ENCODE results near the gene TSHR.
A peak's percentile ranks its signal among the peaks of the same experiment; 100 is the strongest.

Gene TSHR

DNA sequence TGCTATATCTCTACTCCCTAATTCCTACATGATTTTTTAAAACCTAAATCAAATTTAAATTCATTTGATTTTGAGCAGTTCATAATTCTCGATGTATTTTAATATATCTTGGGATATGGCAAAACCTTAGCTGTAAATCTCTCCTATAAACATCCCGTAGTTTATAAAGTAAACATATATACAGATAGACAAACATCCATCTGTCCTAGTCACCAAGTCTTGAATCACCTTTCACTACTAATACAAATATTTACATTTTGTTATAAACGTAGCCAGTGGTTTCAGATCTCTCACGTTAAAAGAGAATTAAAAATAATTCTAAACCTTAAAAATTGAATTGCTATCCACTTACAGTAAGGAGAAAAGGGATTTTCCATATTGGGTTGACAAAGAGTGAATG, 107.0 kb downstream of the TSHR start:
- DNase-seq (ENCODE audit: low read depth in 1 of 2, low spot score in 1 of 2), result no peak
- H3K27ac ChIP-seq (replicated peaks), result no peak overlapping the region
- no peaks in the 10 kb centered on the region for H3K27me3 ChIP-seq (ENCODE audit: insufficient read depth, poor library complexity, severe bottlenecking)
- H3K4me3 ChIP-seq (replicated peaks; ENCODE audit: insufficient read depth, low read length), result no peak overlapping the region
- no peak for TF ChIP-seq REST (IDR thresholded peaks at IDR 0.05; ENCODE audit: insufficient replicate concordance, low read depth)
- TF ChIP-seq SPI1 (IDR thresholded peaks at IDR 0.05; ENCODE audit: borderline replicate concordance, low read depth), result no peak
- TF ChIP-seq GABPA (IDR thresholded peaks at IDR 0.05; ENCODE audit: low read depth), result no peak
- no peak for TF ChIP-seq CTCF (IDR thresholded peaks at IDR 0.05; ENCODE audit: insufficient read depth, low read length)
- no peak for TF ChIP-seq POLR2AphosphoS5 (IDR thresholded peaks at IDR 0.05; ENCODE audit: low read depth)

DNA sequence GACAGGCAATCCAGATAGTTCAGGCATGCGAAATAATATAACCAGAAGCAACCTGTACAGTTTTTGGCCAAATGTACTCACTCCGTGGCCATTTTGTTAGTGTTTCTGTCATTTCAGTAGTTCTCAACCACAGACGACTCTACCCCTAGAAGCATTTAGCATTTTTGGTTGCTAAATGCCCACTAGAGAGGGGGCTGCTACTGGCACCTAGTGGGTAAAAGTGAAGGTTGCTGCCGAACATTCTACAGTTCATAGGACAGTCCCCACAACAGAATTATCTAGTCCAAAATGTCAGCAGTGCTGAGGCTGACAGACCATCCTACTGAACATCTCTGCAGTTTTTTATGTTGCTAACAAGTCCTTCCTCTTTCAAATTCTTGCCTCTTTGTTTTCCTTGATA, 107.4 kb downstream of the TSHR start:
- DNase-seq (ENCODE audit: low read depth in 1 of 2, low spot score in 1 of 2), result peak in 1 of 2 experiments; percentile 28
- no peaks in the 10 kb centered on the region for H3K27me3 ChIP-seq (ENCODE audit: insufficient read depth, poor library complexity, severe bottlenecking)
- H3K27ac ChIP-seq (replicated peaks), result no peak overlapping the region
- no peak overlapping the region for H3K4me3 ChIP-seq (replicated peaks; ENCODE audit: insufficient read depth, low read length)
- TF ChIP-seq CTCF (IDR thresholded peaks at IDR 0.05; ENCODE audit: insufficient read depth, low read length) (no peak), GABPA (IDR thresholded peaks at IDR 0.05; ENCODE audit: low read depth) (no peak), SPI1 (IDR thresholded peaks at IDR 0.05; ENCODE audit: borderline replicate concordance, low read depth) (no peak), REST (IDR thresholded peaks at IDR 0.05; ENCODE audit: insufficient replicate concordance, low read depth) (no peak), POLR2AphosphoS5 (IDR thresholded peaks at IDR 0.05; ENCODE audit: low read depth) (no peak)

DNA sequence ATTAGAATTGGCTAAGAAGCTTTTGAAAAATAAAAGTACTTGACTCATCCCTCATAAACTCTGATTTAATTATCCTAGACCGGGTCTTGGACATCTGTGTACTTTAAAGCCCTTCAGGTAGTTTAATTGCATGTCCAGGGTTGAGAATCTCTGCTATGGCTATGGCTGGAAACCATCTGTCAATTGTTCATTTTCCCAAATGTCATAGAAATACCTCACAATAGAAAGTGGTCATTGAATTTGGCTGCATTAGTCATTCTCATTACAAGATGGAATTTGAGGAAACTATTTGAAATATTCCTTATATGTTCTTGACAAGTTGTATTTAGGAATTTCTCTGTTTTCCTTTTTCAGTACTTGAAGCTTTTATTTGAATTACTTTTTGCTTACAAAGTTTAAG, 111.3 kb downstream of the TSHR start:
- no peak for DNase-seq (ENCODE audit: low read depth in 1 of 2, low spot score in 1 of 2)
- no peak overlapping the region for H3K27ac ChIP-seq (replicated peaks)
- TF ChIP-seq GABPA (IDR thresholded peaks at IDR 0.05; ENCODE audit: low read depth) (no peak), CTCF (IDR thresholded peaks at IDR 0.05; ENCODE audit: insufficient read depth, low read length) (no peak), SPI1 (IDR thresholded peaks at IDR 0.05; ENCODE audit: borderline replicate concordance, low read depth) (no peak), REST (IDR thresholded peaks at IDR 0.05; ENCODE audit: insufficient replicate concordance, low read depth) (no peak), POLR2AphosphoS5 (IDR thresholded peaks at IDR 0.05; ENCODE audit: low read depth) (no peak)
- no peak overlapping the region for H3K4me3 ChIP-seq (replicated peaks; ENCODE audit: insufficient read depth, low read length)
- no peaks in the 10 kb centered on the region for H3K27me3 ChIP-seq (ENCODE audit: insufficient read depth, poor library complexity, severe bottlenecking)

Data from HL-60 (cell line).